ENCODE measurements around the gene TSPEAR. TPM values are rescaled to one million over a fixed set of nuclear protein-coding genes. Genes with fewer than 3 reads are reported as not detected.
A peak's percentile ranks its signal among the peaks of the same experiment; 100 is the strongest.

The TSPEAR gene
- total and polyA plus RNA-seq, 9 of the 15 experiments (the other 6 are each of a cell fraction or from before 2014, with no cell fraction given), result not detected

DNA sequence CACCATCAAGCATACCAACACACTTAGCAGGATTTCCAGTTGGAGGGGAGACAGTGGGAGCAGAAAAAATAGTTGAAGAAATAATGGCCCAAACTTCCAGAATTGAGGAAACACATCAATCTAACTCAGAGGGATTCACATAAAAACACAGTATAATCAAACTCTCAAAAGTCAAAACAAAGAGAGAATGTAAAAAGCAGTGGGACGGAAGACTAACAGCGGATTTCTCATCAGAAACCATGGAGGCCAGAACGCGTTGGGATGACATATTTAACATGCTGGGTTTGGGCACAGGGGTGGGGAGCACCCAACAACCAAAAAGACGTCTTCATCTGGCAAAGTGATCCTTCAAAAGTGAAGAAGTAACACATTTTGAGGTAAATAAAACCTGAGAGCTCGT, 91.5 kb downstream of the TSPEAR start:
- POLR2A ChIA-PET, result interaction anchor here (1.5 kb wide), 1 partner anchor 26 kb away, joined by 5 read pairs; no protein-coding TSS in a partner anchor
- intact Hi-C loops (cut with micrococcal nuclease), result no loop called here

DNA sequence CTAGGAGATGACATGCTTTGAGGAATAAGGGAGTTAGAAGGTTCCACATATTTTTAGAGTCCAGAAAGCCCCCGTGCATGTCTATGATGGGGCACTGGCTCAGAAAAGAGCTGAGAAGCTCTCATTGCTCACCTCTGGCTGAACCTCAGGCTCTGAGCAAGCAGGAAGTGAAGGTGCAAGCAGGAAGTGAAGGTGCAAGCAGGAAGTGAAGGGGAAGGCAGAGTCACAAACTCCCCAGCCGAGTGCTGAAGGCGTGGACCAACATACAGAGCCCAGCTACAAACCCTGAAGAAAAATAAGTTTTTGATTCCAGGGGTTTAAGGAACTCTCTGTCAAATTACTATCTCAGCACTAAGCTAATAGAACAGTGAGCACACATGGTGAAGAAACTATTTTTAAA, 92.5 kb downstream of the TSPEAR start:
- Histone ChIP-seq H3K4me2 (ENCODE audit: insufficient read depth, low read length) (no peak overlapping the region), H4K20me1 (replicated peaks; ENCODE audit: control insufficient read depth, insufficient read depth, low read length) (no peaks in the 10 kb centered on the region), H3K4me1 (replicated peaks in 1 of 2; ENCODE audit: control insufficient read depth in 2 of 2, insufficient read depth in 2 of 2, low read length in 2 of 2) (peaks cover 0 to 8% of the 10 kb centered on the region in 2 experiments; a peak in 2 of 5 replicates), H3K36me3 (ENCODE audit: control insufficient read depth, insufficient read depth, low read length) (no peaks in the 10 kb centered on the region), H3K9ac (ENCODE audit: insufficient read depth in 1 of 2, low read depth in 2 of 2, low read length in 2 of 2) (no peak overlapping the region), H3K4me3 (no peak overlapping the region), H3K27ac (ENCODE audit: extremely low read depth, low read depth, low read length) (no peak overlapping the region), H2AFZ (ENCODE audit: low read depth, low read length) (no peak overlapping the region), H3K9me3 (replicated peaks; ENCODE audit: control insufficient read depth, insufficient read depth, low read depth, low read length) (no peaks in the 10 kb centered on the region), H3K9me1 (ENCODE audit: control insufficient read depth, insufficient read depth, low read length) (peaks cover 3% of the 10 kb centered on the region), H3K27me3 (ENCODE audit: control insufficient read depth in 2 of 2, insufficient read depth in 2 of 2, low read length in 2 of 2) (peaks cover 14 to 33% of the 10 kb centered on the region in 2 experiments; a peak in 4 of 5 replicates), H3K79me2 (ENCODE audit: control insufficient read depth, insufficient read depth, low read length) (no peaks in the 10 kb centered on the region)
- no peak for FAIRE-seq
- no peak for ATAC-seq
- TF ChIP-seq ELF1 (tag; IDR thresholded peaks at IDR 0.05), result 0 out of 2 replicates have a peak, but pooled peaks have one; percentile 27
- TF ChIP-seq TRIM24 (IDR thresholded peaks at IDR 0.05), result no peak
- DNase-seq (ENCODE audit: extremely low read depth in 1 of 4, low spot score in 3 of 4), result no peak
- in situ Hi-C loops (cut with MboI) (no loop called here), intact Hi-C loops (cut with micrococcal nuclease) (no loop called here)
- no TSS peak for BruUV-seq (replicated peaks)
- WGBS (ENCODE audit: insufficient coverage, low coverage, missing lambda C conversion rate), result 0% methylated on average over 3 of the region's 3 CpGs
- ChIA-PET POLR2A (interaction anchor here (1.5 kb wide), 1 partner anchor 25 kb away, joined by 5 read pairs; no protein-coding TSS in a partner anchor), CTCF (ENCODE audit: low intra/inter-chr PET ratio) (no interaction called here)

More for the DNA sequence above, 91.5 kb downstream of the TSPEAR start:
- Histone ChIP-seq H3K9me3 (replicated peaks; ENCODE audit: control insufficient read depth, insufficient read depth, low read depth, low read length) (no peaks in the 10 kb centered on the region), H3K9me1 (ENCODE audit: control insufficient read depth, insufficient read depth, low read length) (no peaks in the 10 kb centered on the region), H2AFZ (ENCODE audit: low read depth, low read length) (no peak overlapping the region), H3K9ac (ENCODE audit: insufficient read depth in 1 of 2, low read depth in 2 of 2, low read length in 2 of 2) (no peak overlapping the region), H3K4me1 (replicated peaks in 1 of 2; ENCODE audit: control insufficient read depth in 2 of 2, insufficient read depth in 2 of 2, low read length in 2 of 2) (peaks cover 0 to 4% of the 10 kb centered on the region in 2 experiments; a peak in 2 of 5 replicates), H3K27ac (ENCODE audit: extremely low read depth, low read depth, low read length) (no peak overlapping the region), H3K4me3 (no peak overlapping the region), H4K20me1 (replicated peaks; ENCODE audit: control insufficient read depth, insufficient read depth, low read length) (no peaks in the 10 kb centered on the region), H3K4me2 (ENCODE audit: insufficient read depth, low read length) (no peak overlapping the region), H3K79me2 (ENCODE audit: control insufficient read depth, insufficient read depth, low read length) (no peaks in the 10 kb centered on the region), H3K36me3 (ENCODE audit: control insufficient read depth, insufficient read depth, low read length) (no peaks in the 10 kb centered on the region), H3K27me3 (ENCODE audit: control insufficient read depth in 2 of 2, insufficient read depth in 2 of 2, low read length in 2 of 2) (peaks cover 4 to 23% of the 10 kb centered on the region in 2 experiments; a peak in 3 of 5 replicates)
- DNase-seq (ENCODE audit: extremely low read depth in 1 of 4, low spot score in 3 of 4) (no peak), FAIRE-seq (no peak), ATAC-seq (no peak)
- TF ChIP-seq HDGF (IDR thresholded peaks at IDR 0.05), result no peak
- TF ChIP-seq CBX3 (IDR thresholded peaks at IDR 0.05; ENCODE audit: borderline replicate concordance in 1 of 2, low read length in 2 of 2), result peak in 1 of 2 experiments; percentile 26; a peak in 1 of 3 replicates
- TF ChIP-seq CBX5 (IDR thresholded peaks at IDR 0.05; ENCODE audit: borderline replicate concordance, low read depth), result peak; percentile 51; the same call in 1 of the 2 replicates
- no peak for TF ChIP-seq MIER1 (IDR thresholded peaks at IDR 0.05; ENCODE audit: low read depth)
- TF ChIP-seq TRIM28 (IDR thresholded peaks at IDR 0.05), result peak; percentile 82; the same call in 1 of the 2 replicates
- CTCF ChIA-PET (ENCODE audit: low intra/inter-chr PET ratio), result no interaction called here
- in situ Hi-C loops (cut with MboI), result no loop called here
- under 1% methylated on average over 6 of the region's 6 CpGs for WGBS (ENCODE audit: insufficient coverage, low coverage, missing lambda C conversion rate)
- no TSS peak for BruUV-seq (replicated peaks)
